Keratinocyte (primary cell): ENCODE results near the gene POLDIP3. TPM values are rescaled to one million over a fixed set of nuclear protein-coding genes. Genes with fewer than 3 reads are reported as not detected.
"Not testable (repeated sequence)": the region's sequence is repeated elsewhere in the genome, so short reads cannot be mapped to it uniquely, and the experiment has no call there.

ENCODE experiments used
- DNase-seq: peaks from one replicate; pipeline ENCODE4 v3.0.0-alpha.2; 2011; ENCODE audit warnings: low read depth, missing footprints, low spot score
- FAIRE-seq: peaks from 2 replicates; lab custom pipeline; 2011; peaks lifted over from hg19 to GRCh38; lab: Jason Lieb, UNC
- H2AFZ ChIP-seq: 2 replicates; pipeline ENCODE4 v1.6.0; 2012; ENCODE audit warnings: low read length, control low read depth, inconsistent platforms; ENCODE audit not compliant: control insufficient read depth
- H3K27ac ChIP-seq: 2 replicates; pipeline ENCODE4 v1.5.1; 2011; ENCODE audit warnings: low read length; ENCODE audit not compliant: control insufficient read depth, insufficient read depth
- H3K27me3 ChIP-seq: 3 replicates; pipeline ENCODE4 v1.6.0; 2011; ENCODE audit warnings: low read length; ENCODE audit not compliant: control insufficient read depth, insufficient read depth; ENCODE audit errors: extremely low read depth
- H3K36me3 ChIP-seq, 2 experiments: 2 replicates in 1 of 2; 3 replicates in 1 of 2; pipeline ENCODE4 v1.5.1; 2011; ENCODE audit warnings: low read length in 2 of 2, mild to moderate bottlenecking in 1 of 2; ENCODE audit not compliant: control insufficient read depth in 2 of 2, insufficient read depth in 2 of 2; ENCODE audit errors: extremely low read depth in 1 of 2
- H3K4me1 ChIP-seq: 3 replicates; pipeline ENCODE4 v1.5.1; 2011; ENCODE audit warnings: low read length; ENCODE audit not compliant: control insufficient read depth, insufficient read depth; ENCODE audit errors: extremely low read depth
- H3K4me2 ChIP-seq: 3 replicates; pipeline ENCODE4 v1.6.0; 2011; ENCODE audit warnings: low read depth, low read length; ENCODE audit not compliant: control insufficient read depth, insufficient read depth; ENCODE audit errors: extremely low read depth
- H3K4me3 ChIP-seq, 3 experiments: fragments of 200-600 bp in 1 of 3; sonication (generic) in 1 of 3; 2 replicates in 2 of 3; 3 replicates in 1 of 3; pipeline ENCODE4 v1.5.1; 2011 to 2016; ENCODE audit warnings: low read length in 3 of 3, mild to moderate bottlenecking in 3 of 3, control low read depth in 2 of 3, inconsistent platforms in 1 of 3, low read depth in 1 of 3, mixed read lengths in 1 of 3, mixed run types in 1 of 3, moderate library complexity in 1 of 3; ENCODE audit not compliant: control insufficient read depth in 2 of 3, insufficient read depth in 2 of 3; ENCODE audit errors: extremely low read depth in 1 of 3
- H3K79me2 ChIP-seq: 2 replicates; pipeline ENCODE4 v1.6.0; 2012; ENCODE audit warnings: low read length; ENCODE audit not compliant: control insufficient read depth, insufficient read depth
- H3K9ac ChIP-seq: 3 replicates; pipeline ENCODE4 v1.6.0; 2011; ENCODE audit warnings: low read length; ENCODE audit not compliant: control insufficient read depth, insufficient read depth; ENCODE audit errors: extremely low read depth
- H3K9me1 ChIP-seq: 3 replicates; pipeline ENCODE4 v1.6.0; 2011; ENCODE audit warnings: low read length; ENCODE audit not compliant: control insufficient read depth, insufficient read depth; ENCODE audit errors: extremely low read depth
- H3K9me3 ChIP-seq: 2 replicates; pipeline ENCODE4 v1.5.1; 2012; ENCODE audit warnings: low read depth, low read length; ENCODE audit not compliant: control insufficient read depth
- H4K20me1 ChIP-seq: 3 replicates; pipeline ENCODE4 v1.6.0; 2011; ENCODE audit warnings: low read length; ENCODE audit not compliant: control insufficient read depth, insufficient read depth; ENCODE audit errors: extremely low read depth
- CTCF ChIP-seq, 3 experiments: IDR thresholded peaks in 1 of 3; conservative IDR thresholded peaks in 1 of 3; optimal IDR thresholded peaks in 1 of 3; 2 replicates in 2 of 3; 3 replicates in 1 of 3; pipeline versions ENCODE3 to v1.5.1; 2011; ENCODE audit warnings: low read length in 3 of 3, mild to moderate bottlenecking in 3 of 3, moderate library complexity in 2 of 3, control low read depth in 1 of 3, inconsistent platforms in 1 of 3; ENCODE audit not compliant: insufficient read depth in 2 of 3; ENCODE audit errors: extremely low read depth in 1 of 3
- EZH2 ChIP-seq: IDR thresholded peaks from one replicate; pipeline ENCODE4 v1.6.1; 2012; ENCODE audit warnings: inconsistent platforms, mild to moderate bottlenecking, low read length, moderate library complexity
- dilution Hi-C: fragments of 300-500 bp; cut with MboI; formaldehyde crosslinking; loops from one replicate; pipeline ENCODE4 v1.7.0; 2020; ENCODE audit warnings: low sequenced_read_pairs; ENCODE audit not compliant: extremely low pct_ligation_motif_present
- polyA plus RNA-seq, 5 experiments: library from polyadenylated mRNA; depleted of rRNA in 3 of 5; stranded (reverse) in 3 of 5; stranded (forward) in 1 of 5; unstranded in 1 of 5; fragments of >200 nt; gene quantifications; 1 replicate in 1 of 5; 2 replicates in 3 of 5; 3 replicates in 1 of 5; pipeline versions ENCODE4 v1.2.1 to v1.2.3, GENCODE V29; 2011 to 2012; ENCODE audit warnings: missing spikeins in 2 of 5, low read depth in 1 of 5, low replicate concordance in 1 of 5

POLDIP3 gene
- polyA plus RNA-seq, 1 donor (not counting 4 experiments of a cell fraction or from before 2014, with no cell fraction given): 41.9 TPM

- Histone ChIP-seq H3K79me2 (no peaks in the 10 kb centered on the region), H4K20me1 (no peaks in the 10 kb centered on the region), H2AFZ (no peak overlapping the region), H3K4me2 (no peak overlapping the region), H3K9me1 (no peaks in the 10 kb centered on the region), H3K9me3 (no peaks in the 10 kb centered on the region), H3K4me3 (no peak overlapping the region), H3K36me3 (no peaks in the 10 kb centered on the region), H3K9ac (no peak overlapping the region), H3K4me1 (no peaks in the 10 kb centered on the region), H3K27me3 (peaks cover 7% of the 10 kb centered on the region), H3K27ac (no peak overlapping the region)
- no peak for FAIRE-seq
- dilution Hi-C loops: no loop called here
- TF ChIP-seq CTCF (optimal IDR thresholded peaks at IDR 0.05 in 1 of 3, IDR thresholded peaks at IDR 0.05 in 1 of 3, conservative IDR thresholded peaks at IDR 0.05 in 1 of 3; ENCODE audit: extremely low read depth in 1 of 3, insufficient read depth in 2 of 3, low read length in 3 of 3) (no peak), EZH2 (no peak)
- no peak for DNase-seq
Measured at GRCh38 chr22:42549331-42550060, 65.2 kb downstream of the POLDIP3 start.

- no peak for FAIRE-seq
- Histone ChIP-seq H3K4me2 (no peak overlapping the region), H3K36me3 (no peaks in the 10 kb centered on the region), H3K79me2 (no peaks in the 10 kb centered on the region), H2AFZ (no peak overlapping the region), H4K20me1 (no peaks in the 10 kb centered on the region), H3K27ac (no peak overlapping the region), H3K4me1 (no peaks in the 10 kb centered on the region), H3K27me3 (no peaks in the 10 kb centered on the region), H3K9ac (no peak overlapping the region), H3K9me3 (no peaks in the 10 kb centered on the region), H3K4me3 (no peak overlapping the region), H3K9me1 (no peaks in the 10 kb centered on the region)
- DNase-seq: no peak
- no peak for TF ChIP-seq CTCF (optimal IDR thresholded peaks at IDR 0.05 in 1 of 3, IDR thresholded peaks at IDR 0.05 in 1 of 3, conservative IDR thresholded peaks at IDR 0.05 in 1 of 3; ENCODE audit: extremely low read depth in 1 of 3, insufficient read depth in 2 of 3, low read length in 3 of 3)
- TF ChIP-seq EZH2: no peak
- dilution Hi-C loops: no loop called here
Measured at GRCh38 chr22:42548597-42549330, 65.9 kb downstream of the POLDIP3 start.

GRCh38 chr22:42548126-42548525 is 66.6 kb downstream of the POLDIP3 start:
- H4K20me1 ChIP-seq, H3K4me1 ChIP-seq, dilution Hi-C loops, H3K4me3 ChIP-seq, H3K9me1 ChIP-seq, H3K36me3 ChIP-seq, H3K27me3 ChIP-seq, H3K4me2 ChIP-seq, H2AFZ ChIP-seq, H3K9me3 ChIP-seq, H3K79me2 ChIP-seq, FAIRE-seq, H3K9ac ChIP-seq, H3K27ac ChIP-seq, DNase-seq: not testable (repeated sequence)
